OCI-LY7 (cell line): ENCODE data around the gene MAS1. TPM values are rescaled to one million over a fixed set of nuclear protein-coding genes. Genes with fewer than 3 reads are reported as not detected.

ENCODE experiments used
- BruUV-seq: library from RNA; stranded (reverse); fragments of 400-500 nt; replicated peaks from 2 replicates; lab custom pipeline; 2021; lab: Mats Ljungman, UMichigan
- CTCF ChIA-PET: fragments of 300-600 bp; sonication (Branson Sonifier 250); formaldehyde crosslinking; loops from one replicate; lab custom pipeline; 2022; ENCODE audit warnings: antibody characterized with exemption; ENCODE audit not compliant: unreplicated experiment; lab: Charles Lee
- POLR2A ChIA-PET: fragments of 300-600 bp; sonication (Branson Sonifier 250); formaldehyde crosslinking; loops from one replicate; lab custom pipeline; 2022; ENCODE audit warnings: antibody characterized with exemption; lab: Charles Lee
- DNase-seq: peaks from one replicate; pipeline ENCODE4 v3.0.0-alpha.2; 2015; ENCODE audit warnings: low spot score
- H2AFZ ChIP-seq: fragments of 200-600 bp; sonication (generic), shearing (Covaris generic); 2 replicates; pipeline ENCODE4 v1.6.1; 2014; ENCODE audit warnings: mild to moderate bottlenecking, antibody characterized with exemption, low read length, moderate library complexity
- H3K27ac ChIP-seq: fragments of 200-600 bp; sonication (generic); 2 replicates; pipeline ENCODE4 v1.5.1; 2014; ENCODE audit warnings: mixed run types, low read depth, mild to moderate bottlenecking, moderate library complexity, low read length, inconsistent platforms; ENCODE audit not compliant: poor library complexity, severe bottlenecking
- H3K36me3 ChIP-seq: fragments of 200-600 bp; sonication (generic); 2 replicates; pipeline ENCODE4 v1.6.1; 2014; ENCODE audit warnings: mild to moderate bottlenecking, antibody characterized with exemption, low read length, moderate library complexity, mixed read lengths; ENCODE audit not compliant: insufficient read depth
- H3K4me1 ChIP-seq: fragments of 200-600 bp; sonication (generic); 2 replicates; pipeline ENCODE4 v1.5.1; 2014; ENCODE audit warnings: mild to moderate bottlenecking, low read length; ENCODE audit not compliant: insufficient read depth, poor library complexity, severe bottlenecking
- H3K4me2 ChIP-seq: fragments of 200-600 bp; sonication (generic); 2 replicates; pipeline ENCODE4 v1.6.1; 2014; ENCODE audit warnings: mild to moderate bottlenecking, low read length
- H3K4me3 ChIP-seq: fragments of 200-600 bp; sonication (generic); 2 replicates; pipeline ENCODE4 v1.5.1; 2014; ENCODE audit warnings: mild to moderate bottlenecking, low read depth, low read length; ENCODE audit not compliant: poor library complexity, severe bottlenecking
- H3K79me2 ChIP-seq: fragments of 200-600 bp; sonication (generic); 2 replicates; pipeline ENCODE4 v1.6.1; 2016; ENCODE audit warnings: low read depth, mild to moderate bottlenecking, low read length, moderate library complexity, mixed read lengths; ENCODE audit not compliant: insufficient read depth
- H3K9me2 ChIP-seq: fragments of 200-600 bp; sonication (generic); 2 replicates; pipeline ENCODE4 v1.6.1; 2016; ENCODE audit warnings: mild to moderate bottlenecking, low read length, mixed read lengths; ENCODE audit not compliant: insufficient read depth
- H3K9me3 ChIP-seq: fragments of 200-600 bp; sonication (generic); 2 replicates; pipeline ENCODE4 v1.6.1; 2014; ENCODE audit warnings: mild to moderate bottlenecking, mixed run types, low read length, mixed read lengths
- H4K20me1 ChIP-seq: fragments of 200-600 bp; sonication (generic); 2 replicates; pipeline ENCODE4 v1.6.1; 2014; ENCODE audit warnings: mild to moderate bottlenecking, antibody characterized with exemption, low read length, moderate library complexity, mixed read lengths; ENCODE audit not compliant: insufficient read depth
- CTCF ChIP-seq: fragments of 200-600 bp; sonication (generic); conservative IDR thresholded peaks from 2 replicates; pipeline ENCODE4 v1.5.1; 2014; ENCODE audit warnings: mild to moderate bottlenecking, antibody characterized with exemption, low read length, moderate library complexity, mixed read lengths
- EZH2phosphoT487 ChIP-seq: fragments of 200-600 bp; sonication (generic); IDR thresholded peaks from 2 replicates; pipeline ENCODE4 v1.6.1; 2018; ENCODE audit warnings: low read depth, borderline replicate concordance, mild to moderate bottlenecking, mixed run types, antibody characterized with exemption, low read length, moderate library complexity, mixed read lengths
- intact Hi-C: fragments of 100-400 bp; cut with micrococcal nuclease; formaldehyde crosslinking; loops from one replicate; pipeline ENCODE4 v1.10.0; 2022; ENCODE audit not compliant: unreplicated experiment
- total RNA-seq, 2 experiments: library from RNA; depleted of rRNA in 1 of 2; stranded (reverse); fragments of >200 nt in 1 of 2; shearing (Covaris generic) in 1 of 2; gene quantifications; 2 replicates each; pipeline ENCODE4 v1.2.3, GENCODE V29; 2014 to 2022

MAS1 gene
- total RNA-seq, 2 experiments from 2014 or later, result under 0.01 TPM; not detected in 1

GRCh38 chr6:159902620-159903019 is 11.8 kb downstream of the MAS1 start:
- intact Hi-C loops, result no loop called here
- Histone ChIP-seq H3K27ac (no peak overlapping the region), H3K36me3 (no peaks in the 10 kb centered on the region), H3K9me2 (no peaks in the 10 kb centered on the region), H2AFZ (no peak overlapping the region), H4K20me1 (no peaks in the 10 kb centered on the region), H3K9me3 (no peaks in the 10 kb centered on the region), H3K4me3 (no peak overlapping the region), H3K79me2 (no peaks in the 10 kb centered on the region), H3K4me2 (no peak overlapping the region), H3K4me1 (no peaks in the 10 kb centered on the region)
- no peak for TF ChIP-seq EZH2phosphoT487
- TF ChIP-seq CTCF, result no peak
- ChIA-PET CTCF (no interaction called here), POLR2A (no interaction called here)
- no peak for DNase-seq
- no TSS peak for BruUV-seq

DNA sequence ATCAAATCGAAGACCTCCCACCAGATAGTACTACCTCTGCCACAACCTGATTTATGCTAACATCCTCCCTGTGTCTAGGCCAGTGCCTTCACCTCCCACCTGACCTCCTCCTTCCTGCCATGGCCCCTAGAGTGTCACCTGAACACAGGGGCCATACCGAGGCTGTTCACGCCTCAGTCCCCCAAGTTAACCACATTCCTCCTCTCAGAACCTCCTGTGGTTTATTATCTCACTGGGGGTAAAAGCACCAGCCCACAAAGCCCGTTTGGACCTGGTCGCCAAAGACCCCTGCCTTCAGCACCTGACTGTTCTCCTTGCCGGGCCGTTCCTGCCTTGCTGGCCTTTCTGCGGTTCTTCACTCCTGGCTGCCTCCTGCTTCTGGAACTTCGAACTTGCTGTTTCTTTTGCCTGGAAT is 13.7 kb downstream of the MAS1 start:
- no peak overlapping the region for H3K4me2 ChIP-seq
- no peaks in the 10 kb centered on the region for H3K4me1 ChIP-seq
- H3K79me2 ChIP-seq, result no peaks in the 10 kb centered on the region
- BruUV-seq, result no TSS peak
- no peak overlapping the region for H3K4me3 ChIP-seq
- ChIA-PET CTCF (no interaction called here), POLR2A (no interaction called here)
- H4K20me1 ChIP-seq, result no peaks in the 10 kb centered on the region
- no peaks in the 10 kb centered on the region for H3K36me3 ChIP-seq
- TF ChIP-seq CTCF (no peak), EZH2phosphoT487 (no peak)
- DNase-seq, result no peak
- intact Hi-C loops, result no loop called here
- no peaks in the 10 kb centered on the region for H3K9me2 ChIP-seq
- H3K9me3 ChIP-seq, result no peaks in the 10 kb centered on the region
- no peak overlapping the region for H2AFZ ChIP-seq
- H3K27ac ChIP-seq, result no peak overlapping the region

DNA sequence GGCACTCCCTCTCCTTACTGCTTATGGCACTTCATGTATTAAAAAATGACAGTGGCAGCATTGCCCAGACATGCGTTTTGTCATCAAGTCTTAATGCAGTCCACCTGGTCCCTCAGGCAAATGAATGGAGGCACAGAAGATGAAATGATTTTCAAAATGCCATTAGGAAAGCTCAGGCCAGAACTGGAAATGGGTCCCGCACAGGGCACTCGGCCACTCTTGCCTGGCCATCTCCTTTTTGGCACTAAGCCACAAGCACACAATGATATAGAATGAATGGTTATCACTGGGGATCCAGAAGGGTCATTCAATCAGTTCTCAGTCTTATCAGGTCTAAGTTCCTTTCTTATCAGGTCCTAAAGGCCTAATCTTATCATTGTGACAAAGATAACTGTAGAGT is 15.6 kb downstream of the MAS1 start:
- Histone ChIP-seq H3K4me1 (no peaks in the 10 kb centered on the region), H3K9me2 (no peaks in the 10 kb centered on the region), H3K4me3 (no peak overlapping the region), H3K79me2 (no peaks in the 10 kb centered on the region), H3K9me3 (no peaks in the 10 kb centered on the region), H2AFZ (no peak overlapping the region), H3K4me2 (no peak overlapping the region), H3K27ac (no peak overlapping the region), H3K36me3 (no peaks in the 10 kb centered on the region), H4K20me1 (no peaks in the 10 kb centered on the region)
- BruUV-seq, result no TSS peak
- intact Hi-C loops, result no loop called here
- CTCF ChIA-PET, result no interaction called here
- no peak for DNase-seq
- POLR2A ChIA-PET, result no interaction called here
- TF ChIP-seq EZH2phosphoT487 (no peak), CTCF (no peak)
